OCI-M1 (cell line): ENCODE results near the gene PLEKHA5.
A peak's percentile ranks its signal among the peaks of the same experiment; 100 is the strongest.
"Not testable (repeated sequence)": the region's sequence is repeated elsewhere in the genome, so short reads cannot be mapped to it uniquely, and the experiment has no call there.

Experiments
- DNase-seq: peaks from one replicate; lab custom pipeline; 2025; lab: John Stamatoyannopoulos, UW

The PLEKHA5 gene

DNA sequence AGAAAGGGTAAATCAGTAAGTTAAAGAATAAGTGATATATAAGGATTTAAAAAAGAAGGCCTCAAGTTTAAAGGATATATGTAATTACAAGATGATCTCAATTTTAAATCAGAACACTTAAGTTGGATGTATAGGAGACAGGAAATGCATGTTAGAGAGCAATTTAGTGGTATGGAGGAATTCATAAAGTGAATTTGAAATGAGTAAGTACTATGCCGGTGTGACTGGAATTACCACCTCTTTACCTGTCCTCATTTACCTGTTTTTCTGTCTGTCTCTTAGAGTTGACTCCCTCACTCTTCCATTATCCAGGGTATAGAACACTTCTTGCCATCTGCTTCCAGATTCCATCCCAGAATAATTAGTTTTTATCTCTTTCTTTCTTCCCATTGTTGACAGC, 73.5 kb downstream of the PLEKHA5 start:
- no peak for DNase-seq

DNA sequence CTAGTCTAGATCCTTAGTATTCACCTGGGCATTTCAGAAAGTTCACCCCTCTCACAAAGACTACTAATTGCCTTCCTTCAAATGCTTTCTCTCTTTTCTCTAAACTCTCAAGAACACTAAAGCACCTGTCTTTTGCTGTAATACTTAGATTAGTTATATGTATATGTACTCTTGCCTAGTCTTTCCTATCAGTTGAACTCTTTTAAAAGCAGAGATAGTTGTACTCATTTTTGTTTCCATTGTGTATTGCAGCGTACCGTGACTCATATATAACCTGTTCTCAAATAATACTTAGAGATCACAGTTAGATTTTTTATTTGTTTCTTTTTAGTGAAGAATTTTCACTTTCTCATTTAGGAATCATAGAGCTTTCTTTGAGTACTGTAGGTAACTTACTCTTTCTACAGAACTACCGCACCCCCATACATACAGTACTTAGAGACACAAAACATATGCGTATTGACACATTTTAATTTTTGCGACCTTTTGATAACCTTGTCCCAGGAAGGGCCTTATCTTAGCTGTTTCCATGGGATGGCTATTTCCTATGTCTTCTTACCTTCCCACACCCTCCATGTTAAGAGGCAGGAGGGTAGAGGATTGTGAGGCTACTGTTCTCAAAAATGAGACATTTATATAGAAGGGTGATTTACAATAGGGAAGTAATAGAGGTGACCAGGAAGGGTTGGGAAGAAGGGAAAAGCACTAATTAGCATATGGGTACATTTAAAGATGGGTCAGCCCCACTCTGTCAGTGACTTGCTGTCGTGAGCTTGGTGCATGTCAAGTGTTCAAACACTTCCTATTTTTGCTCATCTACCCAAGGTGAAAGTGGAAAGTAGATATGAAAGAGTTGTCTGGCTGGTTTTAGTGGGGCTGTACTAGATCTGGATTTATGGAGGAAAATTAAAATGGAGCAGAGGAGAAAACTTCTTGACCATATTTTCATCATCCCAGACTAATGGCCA, 74.3 kb downstream of the PLEKHA5 start:
- DNase-seq: peak; percentile 38

DNA sequence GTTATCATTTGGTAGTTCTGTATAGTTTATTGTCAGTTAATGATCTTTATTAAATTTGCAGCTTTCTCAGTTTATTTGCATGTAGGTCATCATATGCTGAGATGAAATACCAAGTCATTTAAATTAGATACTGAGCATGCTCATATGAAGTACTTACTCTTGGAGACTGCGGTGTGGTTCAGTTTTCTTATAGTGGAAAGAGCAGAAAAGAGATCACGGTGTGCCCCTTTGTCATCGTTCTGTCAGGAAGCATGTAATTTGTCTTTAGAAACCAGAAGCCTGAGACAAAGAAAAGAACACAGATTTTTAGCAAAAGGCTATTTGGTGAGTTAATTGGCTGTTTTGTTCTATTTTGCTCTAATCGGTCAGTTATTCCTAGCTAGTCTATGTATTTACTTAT, 75.6 kb downstream of the PLEKHA5 start:
- peak; percentile 48 for DNase-seq

DNA sequence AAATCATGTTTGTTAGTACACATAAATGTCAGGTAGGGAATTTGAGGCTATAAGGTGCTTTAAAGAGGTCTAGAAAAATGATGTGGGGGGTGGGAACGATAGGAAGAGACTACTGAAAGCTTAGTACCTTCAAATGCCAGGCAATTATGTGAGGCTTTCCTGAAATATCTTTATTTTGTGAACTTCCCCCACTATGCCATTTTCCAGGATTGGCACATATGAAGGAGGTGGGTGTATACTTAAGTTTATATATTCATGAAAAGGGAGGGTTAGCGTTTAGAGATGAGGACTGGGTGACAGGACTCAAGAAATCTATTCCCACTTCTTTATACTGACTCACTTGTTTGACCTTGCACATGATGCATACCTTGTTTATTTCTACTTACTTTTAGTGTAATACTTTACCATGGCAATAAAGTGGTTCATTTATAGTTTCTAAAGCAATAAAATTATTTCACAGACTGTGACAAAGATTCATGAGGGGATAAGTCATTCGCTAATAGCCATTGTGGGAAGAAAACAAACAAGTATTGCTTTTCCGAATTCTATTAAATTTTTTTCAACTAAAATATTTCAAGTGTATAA, 77.1 kb downstream of the PLEKHA5 start:
- DNase-seq: no peak

DNA sequence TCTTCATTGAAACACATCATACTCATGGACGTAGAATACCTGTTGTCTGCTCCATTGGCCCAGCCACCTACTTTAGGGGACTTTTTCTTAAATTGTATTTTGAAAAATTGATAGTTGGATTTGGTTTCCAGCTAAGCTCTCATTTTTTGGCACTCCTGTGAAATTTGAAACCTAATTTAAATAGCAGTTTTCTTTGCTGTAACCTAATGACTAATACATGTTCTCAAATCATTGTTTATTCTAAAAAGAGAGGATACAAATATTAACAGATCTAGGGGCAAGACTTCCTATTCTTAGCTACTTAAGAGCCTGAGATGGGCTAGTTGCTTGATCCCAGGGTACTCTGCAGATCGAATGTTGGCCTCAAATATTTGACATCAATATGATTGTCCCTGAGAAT, 78.9 kb downstream of the PLEKHA5 start:
- DNase-seq: no peak

DNA sequence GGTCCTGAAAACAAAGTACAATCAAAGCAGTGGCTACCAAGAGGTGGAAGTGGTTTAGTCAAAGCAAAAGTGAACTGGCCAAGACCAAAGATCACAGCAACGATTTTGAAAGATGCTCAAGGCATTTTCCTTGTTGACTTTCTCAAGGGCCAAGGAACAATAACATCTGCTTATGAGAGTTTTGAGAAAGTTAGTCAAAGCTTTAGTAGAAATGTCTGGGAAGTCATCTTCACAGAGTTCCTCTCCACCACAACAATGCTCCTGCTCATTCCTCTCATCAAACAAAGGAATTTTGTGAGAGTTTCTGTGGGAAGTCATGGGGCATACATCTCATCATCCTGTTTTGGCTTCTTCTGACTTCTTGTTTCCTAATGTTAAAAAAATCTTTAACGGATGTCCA, 80.1 kb downstream of the PLEKHA5 start:
- DNase-seq: no peak

DNA sequence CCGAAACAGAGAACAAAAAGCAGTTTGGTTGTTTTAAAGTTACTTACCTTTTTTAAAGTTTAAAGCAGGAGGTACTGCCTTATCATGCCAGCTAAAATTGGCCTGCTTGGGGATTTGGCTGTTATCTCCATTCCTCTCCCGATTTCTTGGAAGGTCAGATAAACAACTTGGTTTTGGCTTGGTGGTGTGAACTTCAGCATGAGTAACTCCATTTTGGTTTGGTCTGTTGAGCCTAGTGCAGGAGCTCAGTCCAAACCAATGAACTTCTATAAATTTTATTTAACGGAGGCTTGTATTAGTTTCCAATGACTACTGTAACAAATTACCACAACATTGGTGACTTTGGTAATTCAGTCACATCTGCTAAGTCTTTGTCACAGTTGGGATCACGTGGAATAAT, 82.3 kb downstream of the PLEKHA5 start:
- no peak for DNase-seq

DNA sequence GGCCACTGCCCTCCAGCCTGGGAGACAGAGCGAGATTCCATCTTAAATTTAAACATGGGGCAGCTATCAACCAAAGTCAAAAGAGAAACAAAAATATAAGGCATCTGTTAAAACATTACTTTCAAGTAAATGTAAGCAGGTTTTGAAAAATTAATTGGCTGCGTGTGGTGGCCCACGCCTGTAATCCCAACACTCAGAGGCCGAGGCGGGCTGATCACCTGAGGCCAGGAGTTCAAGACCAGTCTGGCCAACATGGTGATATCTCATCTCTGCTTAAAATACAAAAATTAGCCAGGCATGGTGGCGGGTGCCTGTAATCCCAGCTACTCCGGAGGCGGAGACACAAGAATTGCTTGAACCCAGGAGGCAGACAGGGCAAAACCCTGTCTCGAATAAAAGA, 82.7 kb downstream of the PLEKHA5 start:
- no peak for DNase-seq

DNA sequence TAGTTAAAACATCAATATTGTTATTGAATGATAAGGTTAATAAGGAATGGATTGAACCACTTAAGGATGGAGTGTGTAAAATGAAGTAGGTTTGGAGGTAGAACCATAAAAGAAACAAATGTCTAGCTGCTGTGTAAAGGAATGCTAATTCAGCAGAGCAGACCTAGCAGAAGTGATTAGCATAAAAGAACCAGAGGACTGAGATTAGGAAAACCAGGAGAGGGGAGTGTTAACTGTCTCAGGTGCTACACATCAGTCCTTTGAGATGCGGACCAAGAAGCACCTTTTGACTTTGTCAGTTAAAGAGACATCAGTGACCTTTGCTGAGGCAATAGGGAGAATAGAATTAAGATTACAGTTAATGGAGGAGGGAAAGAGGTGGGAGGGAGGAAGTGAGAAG, 84.5 kb downstream of the PLEKHA5 start:
- no peak for DNase-seq

DNA sequence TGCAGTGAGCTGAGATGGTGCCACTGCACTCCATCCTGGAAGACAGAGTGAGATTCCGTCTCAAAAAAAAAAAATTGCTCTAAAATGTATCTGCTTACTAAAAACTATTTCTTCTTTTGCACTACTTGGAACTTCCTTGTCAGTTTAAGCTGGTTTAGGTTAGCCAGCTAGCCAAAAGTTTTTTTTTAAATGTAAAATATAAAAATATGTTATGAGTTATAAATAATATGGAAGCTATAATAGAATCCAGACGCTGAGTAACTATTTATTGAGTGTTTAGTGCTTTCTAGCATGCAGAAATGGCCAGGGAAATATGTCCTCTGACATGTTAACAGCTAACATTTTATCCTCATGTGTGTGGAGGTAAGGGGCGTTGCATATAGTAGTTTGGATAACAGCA, 85.6 kb downstream of the PLEKHA5 start:
- DNase-seq: no peak

DNA sequence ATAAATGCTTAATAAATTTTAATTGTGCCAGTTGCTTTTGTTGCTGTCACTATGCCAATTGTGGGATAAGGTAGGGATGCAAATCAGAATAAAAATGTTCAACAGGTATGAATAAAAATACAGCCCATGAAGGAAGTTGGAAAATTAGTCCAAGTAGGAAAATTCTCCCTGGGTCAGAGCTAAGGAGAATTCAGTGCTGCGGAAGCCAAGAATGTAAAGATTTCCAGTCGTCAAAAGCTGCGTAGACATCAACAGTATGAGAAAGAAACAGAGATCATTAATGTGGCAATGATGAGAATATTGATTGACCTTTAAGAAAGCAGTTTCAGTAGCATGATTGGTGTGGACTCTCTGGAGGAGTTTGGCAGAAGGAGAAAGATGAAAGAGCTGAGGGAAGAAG, 87.9 kb downstream of the PLEKHA5 start:
- DNase-seq: no peak

DNA sequence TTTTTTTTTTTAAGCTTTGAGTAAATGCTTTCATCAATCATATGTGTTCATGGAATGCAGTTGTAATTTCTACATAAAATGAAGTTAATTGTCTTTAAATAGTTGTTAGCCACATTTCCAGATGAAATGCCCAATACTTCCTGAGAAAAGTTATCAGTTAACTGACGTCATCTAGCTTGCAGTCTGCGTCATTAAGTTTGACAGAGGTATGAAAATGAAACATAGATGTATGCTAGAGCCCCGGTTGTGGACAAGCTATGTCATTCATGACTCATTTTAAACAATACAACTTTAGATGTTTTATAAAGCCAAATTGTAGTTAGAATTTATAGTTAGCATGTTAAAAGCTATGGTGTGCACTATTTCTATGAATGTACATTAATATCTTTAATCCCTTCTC, 90.7 kb downstream of the PLEKHA5 start:
- DNase-seq: peak; percentile 36

DNA sequence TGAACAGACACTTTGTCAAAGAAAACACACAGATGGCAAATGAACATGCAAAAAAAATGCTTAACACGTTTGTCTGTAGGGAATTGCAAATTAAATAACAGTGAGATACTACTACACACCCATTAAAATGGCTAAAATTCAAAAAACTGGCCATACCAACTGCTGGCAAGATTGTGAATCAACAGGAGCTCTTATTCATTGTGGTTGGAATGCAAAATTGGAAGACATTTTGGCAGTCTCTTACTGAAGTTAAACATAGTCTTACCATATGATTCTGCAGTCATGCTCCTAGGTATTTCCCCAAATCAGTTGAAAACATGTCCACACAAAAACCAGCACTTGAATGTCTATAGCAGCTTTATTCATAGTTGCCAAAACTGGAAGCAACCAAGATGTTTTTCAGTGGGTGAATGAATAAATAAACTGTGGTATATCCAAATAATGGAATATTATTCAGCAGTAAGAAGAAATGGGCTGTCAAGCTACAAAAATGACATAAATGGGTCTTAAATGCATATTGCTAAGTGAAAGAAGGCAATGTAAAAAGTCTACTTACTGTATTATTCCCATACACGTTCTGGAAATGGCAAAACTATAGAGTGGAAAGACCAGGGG, 91.4 kb downstream of the PLEKHA5 start:
- no peak for DNase-seq

DNA sequence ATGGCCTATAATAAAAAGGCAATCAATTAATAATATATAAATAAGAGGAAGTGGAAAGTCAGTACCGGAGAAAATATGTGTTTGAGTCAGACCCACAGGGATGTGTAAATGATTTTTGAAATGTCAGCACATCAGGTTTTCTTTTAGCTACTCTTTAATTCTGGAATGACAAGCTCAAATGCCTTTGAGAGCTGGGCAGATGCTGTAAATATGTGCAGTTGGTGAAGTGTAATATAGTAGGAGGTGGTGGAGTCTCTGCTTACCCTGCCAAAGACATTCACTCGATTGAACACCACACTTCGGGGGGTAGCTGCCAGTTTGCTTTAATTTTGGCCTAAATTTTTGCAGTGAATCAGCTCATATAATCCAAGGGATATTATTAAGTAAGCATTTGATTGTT, 93.0 kb downstream of the PLEKHA5 start:
- DNase-seq: no peak

DNA sequence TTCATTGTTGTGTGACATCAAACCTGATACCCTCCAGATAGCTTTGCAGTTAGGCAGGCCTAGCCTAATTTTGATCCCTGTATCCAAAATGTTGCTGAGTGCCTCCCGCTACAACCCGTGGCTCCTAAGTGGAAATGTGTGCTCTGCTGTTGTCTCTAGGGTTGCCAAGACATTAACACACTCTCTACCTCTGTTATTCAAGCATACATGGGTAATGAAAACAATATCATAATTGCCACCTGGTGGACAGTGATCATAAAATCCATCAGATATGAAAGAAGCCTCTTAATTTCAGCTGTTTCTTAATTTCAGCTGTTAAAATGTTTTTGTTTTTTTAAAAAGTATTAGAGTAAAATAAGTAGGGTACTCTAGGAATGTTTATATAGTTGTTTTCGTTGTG, 93.5 kb downstream of the PLEKHA5 start:
- peak; percentile 59 for DNase-seq

DNA sequence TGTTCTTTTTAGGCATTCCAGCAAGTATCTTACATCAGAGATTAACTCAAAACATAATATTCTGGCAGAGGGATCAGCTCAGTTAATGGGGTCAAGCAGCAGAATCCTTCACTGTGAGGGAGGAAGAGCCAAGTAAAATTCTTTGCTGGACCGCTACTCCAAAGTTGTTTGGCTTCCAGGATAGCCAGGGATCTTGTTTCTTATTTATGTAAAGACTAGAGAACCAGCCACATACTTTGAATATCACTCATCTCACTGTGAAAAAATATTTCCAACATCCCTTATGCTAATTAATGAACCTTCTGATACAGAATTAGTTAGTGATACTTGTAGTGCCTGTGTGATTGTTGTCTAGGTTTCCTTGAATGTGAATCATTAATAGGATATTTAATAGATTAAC, 94.2 kb downstream of the PLEKHA5 start:
- DNase-seq: no peak

DNA sequence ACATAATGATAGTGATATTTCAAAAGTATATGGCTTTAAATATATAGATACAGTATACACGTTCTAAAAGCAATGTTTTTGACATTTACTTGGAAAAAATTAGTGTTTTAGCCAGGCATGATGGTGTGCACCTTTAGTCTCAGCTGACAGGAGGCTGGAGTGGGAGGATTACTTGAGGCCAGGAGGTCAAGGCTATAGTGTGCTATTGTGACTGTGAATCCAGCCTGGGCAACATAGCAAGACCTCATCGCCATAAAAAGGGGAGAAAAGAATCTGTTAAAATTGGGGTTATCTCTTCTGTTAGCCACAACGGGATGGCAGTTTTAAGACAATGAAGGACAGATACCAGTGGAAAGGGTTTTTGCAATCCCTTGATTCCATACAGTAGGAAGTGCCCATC, 95.2 kb downstream of the PLEKHA5 start:
- no peak for DNase-seq

DNA sequence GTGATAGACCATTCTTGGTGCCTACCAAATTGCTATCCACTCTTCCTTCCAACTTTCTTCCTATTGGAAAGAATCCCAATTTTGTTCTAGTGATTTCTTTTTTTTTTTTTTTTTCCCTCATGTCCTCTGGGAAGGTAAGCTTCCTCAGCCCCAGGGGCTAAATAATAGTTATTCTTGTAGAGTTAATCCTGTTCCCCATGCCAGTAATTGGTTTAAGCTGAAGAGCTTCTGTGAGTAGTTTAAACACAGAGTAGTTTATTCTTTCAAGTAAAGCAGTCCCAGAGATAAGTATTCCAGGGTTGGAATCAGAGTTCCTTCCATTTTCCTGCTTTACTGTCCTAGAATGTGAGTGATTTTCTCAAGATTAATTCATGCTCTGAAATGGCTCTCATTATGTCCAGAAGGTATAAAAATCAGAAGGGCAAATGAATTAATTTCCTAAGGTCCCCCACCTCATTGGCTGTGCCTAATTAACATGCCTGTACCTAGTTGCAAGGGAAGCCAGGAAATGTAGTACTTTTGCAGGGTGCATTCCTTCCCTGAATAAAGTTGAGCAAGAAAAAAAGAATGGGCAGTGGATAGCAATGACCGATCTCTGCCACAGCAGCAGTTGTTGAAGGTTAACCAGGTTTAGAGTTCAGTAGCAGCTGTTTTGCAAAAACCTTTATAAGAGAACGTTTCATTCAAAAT, 97.8 kb downstream of the PLEKHA5 start:
- DNase-seq: no peak

DNA sequence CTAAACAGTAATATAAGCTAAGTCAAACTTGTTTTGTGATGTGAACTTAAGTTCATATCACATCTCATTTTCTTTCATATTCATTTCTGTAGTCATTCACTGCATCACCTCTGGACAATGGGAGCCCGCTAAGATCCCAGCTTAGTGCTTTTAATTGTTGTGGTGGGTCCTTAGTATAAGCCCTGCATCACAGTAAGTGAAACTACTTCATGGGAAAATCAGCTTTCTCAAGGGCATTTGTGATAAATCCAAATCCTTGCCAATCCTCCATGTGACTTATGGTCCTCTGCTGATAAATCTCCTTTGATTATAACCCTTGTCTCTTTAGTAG, 98.3 kb downstream of the PLEKHA5 start:
- DNase-seq: no peak

DNA sequence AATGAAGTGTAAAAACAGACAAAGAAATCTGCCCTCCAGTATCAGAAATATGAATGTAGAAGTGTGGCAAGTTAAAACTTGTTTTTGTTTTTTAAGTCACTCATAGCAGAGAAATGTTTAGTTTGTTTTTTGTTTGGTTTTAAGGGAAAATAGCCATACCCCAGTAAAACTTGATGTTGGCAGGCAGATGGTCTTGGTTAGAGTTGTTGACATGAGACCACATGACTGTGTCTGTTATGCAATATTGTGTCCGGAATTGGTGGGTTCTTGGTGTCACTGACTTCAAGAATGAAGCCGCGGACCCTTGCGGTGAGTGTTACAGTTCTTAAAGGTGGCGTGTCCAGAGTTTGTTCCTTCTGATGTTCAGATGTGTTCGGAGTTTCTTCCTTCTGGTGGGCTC, 99.5 kb downstream of the PLEKHA5 start:
- not testable (repeated sequence) for DNase-seq

DNA sequence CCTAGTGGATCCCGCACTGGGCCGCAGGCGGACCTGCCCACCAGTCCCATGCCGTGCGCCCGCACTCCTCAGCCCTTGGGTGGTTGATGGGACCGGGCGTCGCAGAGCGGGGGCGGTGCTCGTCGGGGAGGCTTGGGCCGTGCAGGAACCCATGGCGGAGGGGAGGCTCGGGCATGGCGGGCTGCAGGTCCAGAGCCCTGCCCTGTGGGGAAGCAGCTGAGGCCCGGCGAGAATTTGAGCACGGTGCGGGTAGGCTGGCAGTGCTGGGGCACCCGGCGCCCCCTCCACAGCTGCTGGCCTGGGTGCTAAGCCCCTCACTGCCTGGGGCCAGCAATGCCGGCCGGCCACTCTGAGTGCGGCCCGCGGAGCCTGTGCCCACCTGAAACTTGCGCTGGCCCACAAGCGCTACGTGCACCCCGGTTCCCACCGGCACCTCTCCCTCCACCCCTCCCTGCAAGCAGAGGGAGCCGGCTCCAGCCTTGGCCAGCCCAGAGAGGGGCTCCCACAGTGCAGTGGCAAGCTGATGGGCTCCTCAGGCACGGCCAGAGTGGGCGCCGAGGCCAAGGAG, 100.8 kb downstream of the PLEKHA5 start:
- no peak for DNase-seq

DNA sequence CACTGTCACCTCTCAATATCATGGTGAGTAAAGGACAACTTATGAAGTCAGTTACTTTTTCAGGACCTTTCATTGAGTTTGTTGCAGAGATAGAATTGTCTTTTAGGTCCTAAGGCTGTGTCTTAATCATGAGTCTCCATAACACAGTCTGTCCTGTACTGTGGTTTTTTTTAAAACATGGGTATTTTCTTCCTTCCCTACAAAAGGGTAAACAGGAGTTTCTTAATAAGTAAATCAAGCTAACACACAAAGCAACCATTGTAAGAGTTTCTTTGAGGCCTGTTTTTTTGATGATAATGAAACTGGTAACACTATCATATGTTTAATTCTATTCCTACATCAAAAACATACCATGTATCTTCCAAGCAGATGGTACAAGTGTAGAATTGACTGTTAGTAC, 101.4 kb downstream of the PLEKHA5 start:
- DNase-seq: no peak
